Muscle layer of colon (tissue), 2 donors: Measurements from ENCODE around the gene PHF23.

Source experiments
- H3K27ac ChIP-seq: one replicate; pipeline ENCODE4 v1.7.0; 2013; ENCODE audit warnings: low read depth, mild to moderate bottlenecking, low read length, moderate library complexity
- H3K27me3 ChIP-seq, 2 donors: one replicate each; pipeline ENCODE4 v1.7.0; 2013; ENCODE audit warnings: low read length in 2 of 2, mild to moderate bottlenecking in 2 of 2; ENCODE audit not compliant: insufficient read depth in 2 of 2, control insufficient read depth in 1 of 2
- H3K36me3 ChIP-seq: one replicate; pipeline ENCODE4 v1.7.0; 2013; ENCODE audit warnings: mild to moderate bottlenecking, low read length; ENCODE audit not compliant: insufficient read depth
- H3K4me1 ChIP-seq: one replicate; pipeline ENCODE4 v1.7.0; 2013; ENCODE audit warnings: mild to moderate bottlenecking, low read length; ENCODE audit not compliant: insufficient read depth
- H3K4me3 ChIP-seq, 2 donors: one replicate each; pipeline ENCODE4 v1.7.0; 2013; ENCODE audit warnings: low read length in 2 of 2, low read depth in 1 of 2, mild to moderate bottlenecking in 1 of 2, moderate library complexity in 1 of 2
- H3K9ac ChIP-seq: one replicate; pipeline ENCODE4 v1.7.0; 2013; ENCODE audit warnings: low read length
- H3K9me3 ChIP-seq: one replicate; pipeline ENCODE4 v1.7.0; 2013; ENCODE audit warnings: mild to moderate bottlenecking, low read length
- donor health status: abdominal sarcoma.
- donor health status: Adenocarcinoma of cecum.

PHF23 gene

GRCh38 chr17:7263801-7264078 lies 24.5 kb upstream of the PHF23 start:
- Histone ChIP-seq H3K4me1 (no peaks in the 10 kb centered on the region), H3K4me3 (no peak overlapping the region), H3K9me3 (no peaks in the 10 kb centered on the region), H3K27ac (no peak overlapping the region), H3K27me3 (peaks cover 33 to 41% of the 10 kb centered on the region in 2 donors), H3K9ac (no peak overlapping the region), H3K36me3 (peaks cover 6% of the 10 kb centered on the region)

GRCh38 chr17:7262935-7263800 lies 23.9 kb upstream of the PHF23 start:
- H3K27me3 ChIP-seq = peaks cover 33 to 41% of the 10 kb centered on the region in 2 donors
- no peaks in the 10 kb centered on the region for H3K4me1 ChIP-seq
- no peak overlapping the region for H3K27ac ChIP-seq
- H3K36me3 ChIP-seq = peaks cover 11% of the 10 kb centered on the region
- no peaks in the 10 kb centered on the region for H3K9me3 ChIP-seq
- no peak overlapping the region for H3K4me3 ChIP-seq
- H3K9ac ChIP-seq = no peak overlapping the region

- no peak within 1 kb of the TSS for H3K27ac ChIP-seq
- H3K27me3 ChIP-seq = peaks cover 33 to 41% of the 10 kb centered on the region in 2 donors
These were observed 23.1 kb upstream of the PHF23 start, which contains the start of gene CLDN7 for GRCh38 chr17:7262192-7262934. Gene CLDN7 (minus strand): TSS chr17:7262478. CDS start chr17:7262043, 435 bp downstream.

GRCh38 chr17:7261379-7262191 lies 22.3 kb upstream of the PHF23 start:
- Histone ChIP-seq H3K4me1 (no peaks in the 10 kb centered on the region), H3K4me3 (peak overlapping the region; percentile 14 to 21), H3K27ac (no peak overlapping the region), H3K36me3 (peaks cover 15% of the 10 kb centered on the region), H3K27me3 (peaks cover 33 to 41% of the 10 kb centered on the region in 2 donors), H3K9ac (no peak overlapping the region), H3K9me3 (no peaks in the 10 kb centered on the region)

More at GRCh38 chr17:7262192-7262934, 23.1 kb upstream of the PHF23 start, which contains the start of gene CLDN7:
- no peak within 1 kb of the TSS for H3K9ac ChIP-seq
- H3K9me3 ChIP-seq = no peaks in the 10 kb centered on the region
- no peaks in the 10 kb centered on the region for H3K4me1 ChIP-seq
- peak within 1 kb of the TSS; percentile 14 to 21 for H3K4me3 ChIP-seq
- peaks cover 11% of the 10 kb centered on the region for H3K36me3 ChIP-seq

- H3K9ac ChIP-seq = no peak overlapping the region
- no peaks in the 10 kb centered on the region for H3K4me1 ChIP-seq
- H3K4me3 ChIP-seq = peak overlapping the region; percentile 14 to 21
- H3K36me3 ChIP-seq = peaks cover 21% of the 10 kb centered on the region
- H3K27me3 ChIP-seq = peaks cover 33 to 41% of the 10 kb centered on the region in 2 donors
- no peaks in the 10 kb centered on the region for H3K9me3 ChIP-seq
- no peak overlapping the region for H3K27ac ChIP-seq
These were observed 21.6 kb upstream of the PHF23 start for GRCh38 chr17:7260651-7261378.

- Histone ChIP-seq H3K36me3 (peaks cover 22% of the 10 kb centered on the region), H3K9me3 (no peaks in the 10 kb centered on the region), H3K4me3 (no peak overlapping the region), H3K4me1 (no peaks in the 10 kb centered on the region), H3K9ac (no peak overlapping the region), H3K27ac (no peak overlapping the region), H3K27me3 (peaks cover 33 to 41% of the 10 kb centered on the region in 2 donors)
These were observed 20.9 kb upstream of the PHF23 start for GRCh38 chr17:7260151-7260550.

GRCh38 chr17:7259555-7259889 lies 20.3 kb upstream of the PHF23 start:
- no peaks in the 10 kb centered on the region for H3K9me3 ChIP-seq
- H3K9ac ChIP-seq = no peak overlapping the region
- no peaks in the 10 kb centered on the region for H3K4me1 ChIP-seq
- H3K27ac ChIP-seq = no peak overlapping the region
- peaks cover 31 to 39% of the 10 kb centered on the region in 2 donors for H3K27me3 ChIP-seq
- peaks cover 28% of the 10 kb centered on the region for H3K36me3 ChIP-seq
- H3K4me3 ChIP-seq = no peak overlapping the region

- Histone ChIP-seq H3K27ac (no peak overlapping the region), H3K4me3 (no peak overlapping the region), H3K27me3 (peaks cover 26 to 36% of the 10 kb centered on the region in 2 donors), H3K9me3 (no peaks in the 10 kb centered on the region), H3K9ac (no peak overlapping the region), H3K4me1 (no peaks in the 10 kb centered on the region), H3K36me3 (peaks cover 34% of the 10 kb centered on the region)
These were observed 19.7 kb upstream of the PHF23 start for GRCh38 chr17:7258731-7259554.

GRCh38 chr17:7256766-7257456 lies 17.7 kb upstream of the PHF23 start:
- Histone ChIP-seq H3K27me3 (peaks cover 9 to 17% of the 10 kb centered on the region in 2 donors), H3K9ac (no peak overlapping the region), H3K36me3 (peaks cover 35% of the 10 kb centered on the region), H3K27ac (no peak overlapping the region), H3K4me1 (peaks cover 9% of the 10 kb centered on the region), H3K9me3 (no peaks in the 10 kb centered on the region), H3K4me3 (no peak overlapping the region)

- Histone ChIP-seq H3K9ac (no peak overlapping the region), H3K36me3 (peaks cover 35% of the 10 kb centered on the region), H3K4me1 (peaks cover 22% of the 10 kb centered on the region), H3K9me3 (no peaks in the 10 kb centered on the region), H3K27ac (no peak overlapping the region), H3K27me3 (no peaks in the 10 kb centered on the region), H3K4me3 (no peak overlapping the region)
These were observed 15.3 kb upstream of the PHF23 start for GRCh38 chr17:7254511-7254910.
